Limb (tissue), 2 donors: ENCODE measurements around the gene ZNF506.
"Not testable (repeated sequence)": the region's sequence is repeated elsewhere in the genome, so short reads cannot be mapped to it uniquely, and the experiment has no call there.

Source experiments
- DNase-seq, 2 donors: peaks; one replicate each; pipeline ENCODE4 v3.0.0-alpha.2; 2016; ENCODE audit errors: extremely low spot score in 2 of 2

ZNF506 gene

DNA sequence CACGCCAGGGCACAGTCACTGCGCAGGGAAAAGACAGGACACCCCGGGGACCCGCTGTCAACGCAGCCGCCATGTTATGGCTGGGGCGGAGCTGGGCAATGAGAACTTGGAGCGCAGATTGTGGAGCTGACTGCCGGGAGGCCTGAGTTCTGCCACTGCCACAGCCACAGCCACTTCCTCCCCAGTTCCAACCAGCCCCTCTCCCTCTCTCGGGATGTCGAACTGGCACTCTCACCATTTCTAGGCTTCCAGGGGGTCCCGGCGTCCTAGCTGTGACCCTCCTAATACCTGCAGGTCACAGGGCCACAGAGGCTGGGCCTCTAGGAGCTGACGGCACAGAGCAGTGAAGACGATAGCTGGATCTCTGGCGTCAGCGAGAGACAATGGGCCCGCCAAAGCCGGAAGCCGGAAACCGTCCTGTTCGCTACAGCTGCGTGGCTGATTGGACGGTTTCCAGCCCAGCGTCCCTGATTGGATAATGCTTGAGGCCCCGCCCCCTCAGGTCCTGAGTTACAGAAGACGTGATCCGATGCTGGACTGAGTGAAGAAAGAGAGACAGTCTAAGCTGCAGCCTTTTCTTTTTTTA, at the start of gene ZNF506:
TSS of gene ZNF506 (minus strand) at position 385 of the 586 bp plus-strand sequence. CDS start at position 238, 147 bp downstream.
- peak; percentile 97 to 98 for DNase-seq

- not testable (repeated sequence) for DNase-seq
Observed at GRCh38 chr19:19870086-19870485, 48.5 kb upstream of the ZNF506 start.

GRCh38 chr19:19866611-19867248, 45.2 kb upstream of the ZNF506 start:
- DNase-seq = peak in 1 of 2 donors; percentile 44

- DNase-seq = peak; percentile 96 to 97
Observed at GRCh38 chr19:19865750-19866610, 44.4 kb upstream of the ZNF506 start, which contains the start of gene ZNF253. TSS of gene ZNF253 (plus strand) at chr19:19865882. CDS start at chr19:19865997, 115 bp downstream.

GRCh38 chr19:19860756-19861390, 39.3 kb upstream of the ZNF506 start:
- DNase-seq = peak; percentile 63 to 70

DNA sequence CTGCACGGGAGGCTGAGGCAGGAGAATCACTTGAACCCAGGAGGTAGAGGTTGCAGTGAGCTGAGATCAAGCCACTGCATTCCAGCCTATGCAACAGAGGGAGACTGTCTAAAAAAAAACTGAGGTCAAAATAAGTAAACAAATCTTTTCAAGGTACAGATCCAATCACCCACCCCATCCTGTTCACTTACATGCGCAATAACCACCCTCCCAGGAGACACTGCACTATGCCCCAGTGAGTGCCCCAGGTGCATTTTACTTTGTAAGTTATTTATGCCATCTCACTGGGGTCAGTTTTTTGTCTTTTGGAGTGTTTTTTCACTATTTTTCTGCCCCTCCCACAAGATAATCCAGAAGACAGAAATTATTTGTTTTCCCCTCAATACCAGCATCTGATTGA, 37.2 kb upstream of the ZNF506 start:
- DNase-seq = no peak

DNA sequence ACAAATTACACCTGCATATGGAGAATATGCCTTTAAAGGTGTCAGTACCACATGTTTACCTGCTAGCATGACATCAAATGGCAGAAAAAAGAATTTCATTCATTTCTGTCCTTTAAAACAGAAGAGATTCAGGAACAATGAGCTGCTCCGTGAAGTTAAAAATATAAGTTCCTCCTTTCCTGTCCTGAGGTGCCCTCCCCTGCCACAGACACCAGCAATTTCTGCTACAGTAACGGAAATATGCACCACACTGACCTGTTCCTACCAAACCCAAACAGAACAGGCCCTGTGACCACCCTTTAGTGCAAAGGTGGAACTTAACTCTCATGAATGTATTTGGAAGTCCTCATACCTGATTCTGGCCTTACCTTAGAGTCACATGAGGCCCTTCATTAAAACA, 30.2 kb upstream of the ZNF506 start:
- DNase-seq = not testable (repeated sequence)

DNA sequence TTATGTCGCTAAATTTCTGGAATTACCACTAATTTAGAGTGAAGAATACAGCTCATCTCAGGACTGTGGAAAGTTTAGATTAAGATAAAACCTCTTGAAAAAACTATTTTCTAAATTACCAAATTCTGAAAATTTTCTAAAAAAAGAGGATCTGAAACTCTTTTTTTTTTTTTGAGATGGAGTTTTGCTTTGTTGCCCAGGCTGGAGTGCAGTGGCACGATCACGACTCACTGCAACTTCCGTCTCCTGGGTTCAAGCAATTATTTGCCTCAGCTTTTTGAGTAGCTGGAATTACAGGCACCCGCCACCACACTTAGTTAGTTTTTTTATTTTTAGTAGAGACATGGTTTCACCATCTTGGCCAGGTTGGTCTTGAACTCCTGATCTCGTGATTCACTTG, 27.5 kb upstream of the ZNF506 start:
- no peak for DNase-seq

GRCh38 chr19:19847781-19848180, 26.2 kb upstream of the ZNF506 start:
- no peak for DNase-seq

DNA sequence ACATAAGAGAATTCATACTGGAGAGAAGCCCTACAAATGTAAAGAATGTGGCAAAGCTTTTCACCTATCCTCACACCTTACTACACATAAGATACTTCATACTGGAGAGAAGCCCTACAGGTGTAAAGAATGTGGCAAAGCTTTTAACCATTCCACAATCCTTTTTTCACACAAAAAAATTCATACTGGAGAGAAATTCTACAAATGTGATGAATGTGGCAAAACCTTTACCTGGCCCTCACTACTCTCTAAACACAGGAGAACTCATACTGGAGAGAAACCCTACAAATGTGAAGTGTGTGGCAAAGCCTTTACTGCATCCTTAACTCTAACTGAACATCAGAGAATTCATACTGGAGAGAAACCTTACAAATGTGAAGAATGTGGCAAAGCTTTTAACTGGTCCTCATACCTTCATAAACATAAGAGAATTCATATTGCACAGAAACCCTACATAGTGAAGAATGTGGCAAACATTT, 14.0 kb upstream of the ZNF506 start:
- DNase-seq = no peak

DNA sequence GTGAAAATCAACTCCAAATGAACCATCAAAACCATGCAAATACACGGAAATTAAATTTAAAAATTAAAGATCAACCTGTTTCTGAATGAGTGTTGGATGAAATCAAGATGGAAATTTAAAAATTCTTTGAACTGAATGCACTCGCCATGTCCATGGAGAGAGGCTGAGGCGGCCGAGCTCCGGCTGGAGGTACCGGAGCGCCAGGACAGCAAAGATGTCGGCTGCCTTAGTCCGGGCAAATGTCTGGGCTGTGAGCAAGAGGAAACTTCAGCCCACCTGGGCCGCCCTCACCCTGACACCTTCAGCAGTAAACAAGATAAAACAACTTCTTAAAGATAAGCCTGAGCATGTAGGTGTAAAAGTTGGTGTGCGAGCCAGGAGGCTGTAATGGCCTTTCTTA, 5.3 kb upstream of the ZNF506 start:
- no peak for DNase-seq

- no peak for DNase-seq
Observed at GRCh38 chr19:19823916-19824315, 2.4 kb upstream of the ZNF506 start.

GRCh38 chr19:19821976-19822375, 426 bp upstream of the ZNF506 start:
- DNase-seq = peak in 1 of 2 donors; percentile 27

DNA sequence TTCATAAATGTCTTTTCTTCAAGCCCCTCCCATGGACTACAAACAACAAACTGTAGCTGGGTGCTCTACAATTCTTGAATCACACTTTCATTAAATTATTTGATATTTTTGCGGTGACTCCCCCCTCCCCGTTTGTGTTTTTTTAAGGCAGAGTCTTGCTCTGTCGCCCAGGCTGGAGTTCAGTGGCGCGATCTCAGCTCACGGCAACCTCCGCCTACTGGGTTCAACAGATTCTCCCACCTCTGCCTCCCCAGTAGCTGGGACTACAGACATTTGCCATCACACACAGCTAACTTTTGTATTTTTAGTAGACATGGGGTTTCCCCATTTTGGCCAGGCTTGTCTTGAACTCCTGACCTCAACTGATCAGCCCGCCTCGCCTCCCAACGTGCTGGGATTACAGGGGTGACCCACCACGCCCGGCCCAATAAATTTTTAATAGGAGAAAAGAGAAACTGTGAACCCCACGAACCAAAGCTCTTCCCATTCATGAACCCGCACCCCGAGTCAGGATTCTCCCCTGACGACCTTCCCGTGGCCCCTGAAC, 703 bp downstream of the ZNF506 start:
- DNase-seq = no peak

DNA sequence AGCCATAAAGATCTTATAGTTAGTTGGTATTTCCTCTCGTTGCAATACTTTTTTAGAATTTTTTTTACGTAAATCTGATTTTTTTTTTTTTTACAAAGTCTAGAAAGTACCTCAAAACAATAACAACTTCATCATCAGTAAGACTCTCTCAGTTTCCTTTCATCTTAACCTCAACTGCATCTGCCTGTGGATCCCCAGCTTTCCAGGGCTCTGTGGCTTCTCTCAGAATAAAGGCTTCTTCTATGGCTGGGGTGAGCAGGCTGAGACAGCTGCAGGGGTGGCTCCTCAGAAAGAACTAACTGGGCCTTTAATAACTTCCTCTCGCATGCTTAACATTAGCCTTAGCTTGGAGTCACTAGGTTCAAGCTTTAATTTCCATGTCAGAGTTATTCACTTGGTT, 4.2 kb downstream of the ZNF506 start:
- no peak for DNase-seq

DNA sequence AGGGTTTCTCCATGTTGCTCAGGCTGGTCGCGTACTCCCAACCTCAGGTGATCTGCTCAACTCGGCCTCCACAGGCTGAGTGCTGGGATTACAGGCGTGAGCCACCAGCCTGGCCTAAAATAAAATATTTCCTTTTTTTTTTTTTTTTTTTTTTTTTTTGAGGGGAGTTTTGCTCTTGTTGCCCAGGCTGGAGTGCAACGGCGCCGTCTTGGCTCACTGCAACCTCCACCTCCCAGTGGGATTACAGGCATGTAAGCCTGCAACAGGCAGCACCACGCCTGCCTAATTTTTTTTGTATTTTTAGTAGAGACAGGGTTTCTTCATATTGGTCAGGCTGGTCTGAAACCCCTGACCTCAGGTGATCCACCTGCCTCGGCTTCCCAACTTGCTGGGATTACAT, 4.9 kb downstream of the ZNF506 start:
- no peak for DNase-seq

DNA sequence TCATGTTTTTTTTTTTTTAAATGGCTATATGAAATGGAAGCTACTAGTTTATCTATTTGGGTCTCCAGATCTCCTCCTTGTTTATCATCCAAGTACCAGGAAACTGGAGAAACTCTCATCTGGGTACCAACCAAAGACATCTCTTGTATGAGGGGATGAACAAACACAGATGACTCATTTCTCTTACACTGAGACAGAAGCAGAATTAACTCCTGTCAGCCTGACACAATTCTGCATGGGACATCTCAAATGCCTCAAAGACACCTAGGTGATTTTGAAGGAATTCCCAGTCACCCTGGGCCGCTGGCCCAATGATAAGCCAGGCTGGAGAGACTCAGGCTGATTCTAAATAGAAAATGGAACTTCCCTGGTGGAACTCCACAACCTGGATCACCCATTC, 9.6 kb downstream of the ZNF506 start:
- DNase-seq = not testable (repeated sequence)

DNA sequence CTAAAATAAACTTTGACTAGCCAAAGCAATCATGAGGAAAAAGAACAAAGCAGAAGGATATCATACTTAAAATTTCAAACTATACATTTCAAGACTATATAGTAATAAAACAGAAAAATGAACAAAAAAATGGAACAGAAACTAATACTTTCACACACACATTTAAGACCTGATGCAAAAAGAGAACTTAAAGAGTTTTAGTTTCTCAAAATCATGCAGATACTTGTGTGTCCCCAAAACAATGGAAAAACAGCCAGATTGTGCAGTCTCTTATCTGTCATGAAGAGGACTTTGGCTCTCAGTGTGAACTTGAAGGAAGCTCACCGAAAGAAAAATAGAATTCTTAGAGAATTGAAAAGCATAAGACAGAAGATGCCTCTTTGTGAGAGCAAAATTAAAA, 16.1 kb downstream of the ZNF506 start:
- DNase-seq = no peak

DNA sequence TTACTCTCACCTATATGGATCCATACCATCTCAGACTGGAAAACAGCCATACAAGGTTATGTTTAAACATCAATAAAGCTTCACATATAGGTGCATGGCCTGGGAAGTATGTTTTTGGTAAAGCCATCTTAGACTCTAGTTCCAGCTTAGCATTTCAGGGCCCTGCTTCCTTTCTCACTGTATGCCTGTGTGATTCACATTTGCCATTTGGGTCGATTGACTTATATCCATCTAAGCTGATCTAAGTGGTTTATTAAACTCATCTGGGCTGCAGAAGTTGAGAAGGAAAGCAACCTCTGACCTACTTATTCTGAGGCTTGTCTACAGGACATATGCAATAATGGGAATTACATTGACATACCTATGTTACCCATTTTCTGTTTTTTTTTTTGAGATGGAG, 33.5 kb downstream of the ZNF506 start:
- DNase-seq = no peak

- DNase-seq = not testable (repeated sequence)
Observed at GRCh38 chr19:19785476-19785875, 36.1 kb downstream of the ZNF506 start.

DNA sequence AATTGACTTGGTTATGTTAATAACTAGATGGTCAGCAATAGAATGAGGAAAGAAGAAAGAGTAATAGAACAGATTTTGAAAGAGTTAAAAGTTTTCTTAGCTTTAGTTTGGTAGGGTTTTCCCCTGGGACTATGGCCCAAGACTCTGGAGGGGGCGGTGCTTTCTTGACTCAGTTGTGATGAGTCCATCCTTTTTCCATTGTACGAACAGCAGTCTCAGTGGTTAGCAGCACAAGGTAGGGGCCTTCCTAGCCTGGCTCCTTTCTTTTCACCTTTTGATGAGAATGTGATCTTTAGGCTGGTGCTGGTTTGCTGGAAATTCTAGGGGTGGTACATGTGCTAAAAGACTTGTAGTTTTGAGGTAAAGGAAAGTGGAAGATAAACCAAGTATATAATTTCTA, 38.8 kb downstream of the ZNF506 start:
- DNase-seq = no peak
